ENCODE results near the gene EVA1A. TPM values are rescaled to one million over a fixed set of nuclear protein-coding genes. Genes with fewer than 3 reads are reported as not detected.

EVA1A gene
- total and polyA plus RNA-seq, 2 of the 8 experiments (the other 6 are each of a cell fraction or from before 2014, with no cell fraction given), result 2.4 to 4.3 TPM

DNA sequence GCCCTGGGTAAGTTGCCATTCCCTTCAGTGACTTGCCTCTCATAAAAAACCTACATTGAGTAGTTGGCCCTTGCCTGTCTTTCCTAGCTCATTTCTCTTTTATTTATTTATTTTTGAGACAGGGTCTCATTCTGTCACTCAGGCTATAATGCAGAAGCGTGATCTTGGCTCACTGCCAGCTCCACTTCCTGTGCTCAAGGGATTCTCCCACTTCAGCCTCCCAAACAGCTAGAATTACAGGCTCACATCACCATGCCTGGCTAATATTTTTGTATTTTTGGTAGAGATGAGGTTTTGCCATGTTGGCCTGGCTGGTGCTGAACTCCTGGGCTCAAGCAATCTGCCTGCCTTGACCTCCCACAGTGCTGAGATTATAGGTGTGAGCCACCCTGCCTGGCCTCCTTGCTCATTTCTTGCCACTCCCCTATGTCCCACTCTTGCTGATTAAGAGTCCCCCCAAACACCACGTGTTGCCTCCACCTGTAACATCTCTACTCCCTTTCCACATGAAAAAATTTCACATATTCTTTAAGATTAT, 12.6 kb downstream of the EVA1A start:
- Histone ChIP-seq H2BK5ac (ENCODE audit: low read depth, low read length) (no peak overlapping the region), H2BK15ac (ENCODE audit: low read length) (no peak overlapping the region), H3K18ac (ENCODE audit: extremely low read depth, low read length) (no peak overlapping the region), H3K14ac (ENCODE audit: insufficient read length) (no peak overlapping the region), H3K79me2 (ENCODE audit: control insufficient read depth in 1 of 2, insufficient read depth in 2 of 2, low read length in 2 of 2) (no peaks in the 10 kb centered on the region), H3K4ac (replicated peaks; ENCODE audit: insufficient read length, low read depth, low read length) (no peak overlapping the region), H3K4me1 (replicated peaks in 1 of 4; ENCODE audit: control insufficient read depth in 3 of 4, insufficient read depth in 4 of 4, low read length in 3 of 4) (peaks cover 0 to 6% (median under 1%) of the 10 kb centered on the region in 4 experiments; a peak in 2 of 7 replicates), H3K9ac (replicated peaks in 1 of 4; ENCODE audit: extremely low read depth in 1 of 4, low read depth in 3 of 4, low read length in 3 of 4) (no peak overlapping the region), H3K79me1 (ENCODE audit: low read depth, low read length) (no peaks in the 10 kb centered on the region), H2AK5ac (ENCODE audit: low read depth, low read length) (no peak overlapping the region), H3K23ac (ENCODE audit: insufficient read length) (no peak overlapping the region), H3K56ac (replicated peaks; ENCODE audit: insufficient read length, low read depth, low read length) (no peak overlapping the region), H2BK120ac (replicated peaks; ENCODE audit: low read depth, low read length) (no peak overlapping the region), H2AFZ (ENCODE audit: low read length) (no peak overlapping the region), H3K4me3 (ENCODE audit: extremely low read depth in 1 of 4, insufficient read depth in 2 of 4, low read depth in 3 of 4, low read length in 4 of 4) (no peak overlapping the region), H3K4me2 (ENCODE audit: insufficient read depth in 1 of 2, low read depth in 2 of 2, low read length in 2 of 2) (no peak overlapping the region), H3K27ac (ENCODE audit: low read depth, low read length) (no peak overlapping the region), H2BK12ac (ENCODE audit: low read depth, low read length) (no peak overlapping the region), H4K20me1 (replicated peaks in 1 of 2; ENCODE audit: control insufficient read depth in 1 of 2, insufficient read depth in 2 of 2, low read length in 2 of 2) (no peaks in the 10 kb centered on the region), H4K91ac (replicated peaks; ENCODE audit: insufficient read length, low read length) (no peak overlapping the region), H3K27me3 (replicated peaks in 1 of 4; ENCODE audit: control insufficient read depth in 3 of 4, extremely low read depth in 1 of 4, insufficient read depth in 3 of 4, low read length in 3 of 4) (peaks cover 0 to 1% (median 0%) of the 10 kb centered on the region in 4 experiments; a peak in 1 of 7 replicates), H4K5ac (ENCODE audit: insufficient read length, low read depth, low read length) (no peak overlapping the region), H3K9me3 (ENCODE audit: insufficient read depth in 2 of 2, low read depth in 1 of 2, low read length in 1 of 2) (no peaks in the 10 kb centered on the region), H3K36me3 (ENCODE audit: control insufficient read depth in 2 of 4, insufficient read depth in 4 of 4, low read length in 3 of 4) (no peaks in the 10 kb centered on the region), H4K8ac (ENCODE audit: extremely low read depth, insufficient read depth, low read length) (no peak overlapping the region), H2BK20ac (ENCODE audit: low read length) (no peak overlapping the region), H3K23me2 (ENCODE audit: low read depth, low read length) (no peaks in the 10 kb centered on the region; the same call in 1 of the 2 replicates)
- DNase-seq (ENCODE audit: low read depth in 1 of 2, low spot score in 2 of 2) (peak in 1 of 2 experiments; percentile 26), FAIRE-seq (no peak)
- WGBS, 2 experiments (ENCODE audit: extremely low coverage in 1 of 2, insufficient coverage in 1 of 2, insufficient read length in 1 of 2, insufficient replicate concordance in 2 of 2, low coverage in 1 of 2, low lambda C conversion rate in 2 of 2, missing lambda C conversion rate in 1 of 2), result 66% methylated on average over 2 of the region's 2 CpGs; no CpG with 5 or more reads in 1 of the 2 experiments
- ChIA-PET POLR2A (ENCODE audit: partially characterized antibody) (no interaction called here), CTCF (ENCODE audit: partially characterized antibody) (interaction anchor here (0.7 to 2.9 kb wide), 3 partner anchors 13 to 82 kb away, joined by 3 to 8 read pairs (median 5); partner anchors contain the start of gene EVA1A)
- TF ChIP-seq, protein P1, sequence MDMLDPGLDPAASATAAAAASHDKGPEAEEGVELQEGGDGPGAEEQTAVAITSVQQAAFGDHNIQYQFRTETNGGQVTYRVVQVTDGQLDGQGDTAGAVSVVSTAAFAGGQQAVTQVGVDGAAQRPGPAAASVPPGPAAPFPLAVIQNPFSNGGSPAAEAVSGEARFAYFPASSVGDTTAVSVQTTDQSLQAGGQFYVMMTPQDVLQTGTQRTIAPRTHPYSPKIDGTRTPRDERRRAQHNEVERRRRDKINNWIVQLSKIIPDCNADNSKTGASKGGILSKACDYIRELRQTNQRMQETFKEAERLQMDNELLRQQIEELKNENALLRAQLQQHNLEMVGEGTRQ (IDR thresholded peaks at IDR 0.05; ENCODE audit: low read length), result no peak
- TF ChIP-seq SIN3A (conservative IDR thresholded peaks at IDR 0.05 in 1 of 2, IDR thresholded peaks at IDR 0.05 in 1 of 2; ENCODE audit: low read depth in 1 of 2, low read length in 2 of 2) (no peak), POLR2A (IDR thresholded peaks at IDR 0.05; ENCODE audit: control extremely low read depth in 1 of 2, low read depth in 2 of 2, low read length in 2 of 2) (no peak), KDM1A (IDR thresholded peaks at IDR 0.05; ENCODE audit: borderline replicate concordance, low read length) (no peak), KDM4A (IDR thresholded peaks at IDR 0.05; ENCODE audit: low read depth, low read length, severe bottlenecking) (no peak), CREB1 (IDR thresholded peaks at IDR 0.05) (no peak), TAF7 (optimal IDR thresholded peaks at IDR 0.05; ENCODE audit: borderline replicate concordance, low read depth, low read length) (no peak), SIX5 (IDR thresholded peaks at IDR 0.05; ENCODE audit: low read depth, low read length) (no peak), JUN (IDR thresholded peaks at IDR 0.05; ENCODE audit: low read depth, low read length) (no peak)
- TF ChIP-seq, protein P2, sequence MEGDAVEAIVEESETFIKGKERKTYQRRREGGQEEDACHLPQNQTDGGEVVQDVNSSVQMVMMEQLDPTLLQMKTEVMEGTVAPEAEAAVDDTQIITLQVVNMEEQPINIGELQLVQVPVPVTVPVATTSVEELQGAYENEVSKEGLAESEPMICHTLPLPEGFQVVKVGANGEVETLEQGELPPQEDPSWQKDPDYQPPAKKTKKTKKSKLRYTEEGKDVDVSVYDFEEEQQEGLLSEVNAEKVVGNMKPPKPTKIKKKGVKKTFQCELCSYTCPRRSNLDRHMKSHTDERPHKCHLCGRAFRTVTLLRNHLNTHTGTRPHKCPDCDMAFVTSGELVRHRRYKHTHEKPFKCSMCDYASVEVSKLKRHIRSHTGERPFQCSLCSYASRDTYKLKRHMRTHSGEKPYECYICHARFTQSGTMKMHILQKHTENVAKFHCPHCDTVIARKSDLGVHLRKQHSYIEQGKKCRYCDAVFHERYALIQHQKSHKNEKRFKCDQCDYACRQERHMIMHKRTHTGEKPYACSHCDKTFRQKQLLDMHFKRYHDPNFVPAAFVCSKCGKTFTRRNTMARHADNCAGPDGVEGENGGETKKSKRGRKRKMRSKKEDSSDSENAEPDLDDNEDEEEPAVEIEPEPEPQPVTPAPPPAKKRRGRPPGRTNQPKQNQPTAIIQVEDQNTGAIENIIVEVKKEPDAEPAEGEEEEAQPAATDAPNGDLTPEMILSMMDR (IDR thresholded peaks at IDR 0.05; ENCODE audit: control extremely low read depth in 1 of 3, insufficient read depth in 1 of 3, low read depth in 1 of 3, low read length in 3 of 3), result no peak

All from H1 (cell line).